Diencephalon (tissue), 1 donor: ENCODE data around the gene TMSB10. TPM values are rescaled to one million over a fixed set of nuclear protein-coding genes. Genes with fewer than 3 reads are reported as not detected.

Source experiments
- total RNA-seq: library from RNA; depleted of rRNA; stranded (reverse); fragments of >200 nt; gene quantifications from one replicate; pipeline ENCODE4 v1.2.3, GENCODE V29; 2014

The TMSB10 gene
- 3,724 TPM for total RNA-seq

GRCh38 chr2:84905181-84906107 lies at the start of gene TMSB10:
TMSB10 (plus strand) TSS chr2:84905656.

DNA sequence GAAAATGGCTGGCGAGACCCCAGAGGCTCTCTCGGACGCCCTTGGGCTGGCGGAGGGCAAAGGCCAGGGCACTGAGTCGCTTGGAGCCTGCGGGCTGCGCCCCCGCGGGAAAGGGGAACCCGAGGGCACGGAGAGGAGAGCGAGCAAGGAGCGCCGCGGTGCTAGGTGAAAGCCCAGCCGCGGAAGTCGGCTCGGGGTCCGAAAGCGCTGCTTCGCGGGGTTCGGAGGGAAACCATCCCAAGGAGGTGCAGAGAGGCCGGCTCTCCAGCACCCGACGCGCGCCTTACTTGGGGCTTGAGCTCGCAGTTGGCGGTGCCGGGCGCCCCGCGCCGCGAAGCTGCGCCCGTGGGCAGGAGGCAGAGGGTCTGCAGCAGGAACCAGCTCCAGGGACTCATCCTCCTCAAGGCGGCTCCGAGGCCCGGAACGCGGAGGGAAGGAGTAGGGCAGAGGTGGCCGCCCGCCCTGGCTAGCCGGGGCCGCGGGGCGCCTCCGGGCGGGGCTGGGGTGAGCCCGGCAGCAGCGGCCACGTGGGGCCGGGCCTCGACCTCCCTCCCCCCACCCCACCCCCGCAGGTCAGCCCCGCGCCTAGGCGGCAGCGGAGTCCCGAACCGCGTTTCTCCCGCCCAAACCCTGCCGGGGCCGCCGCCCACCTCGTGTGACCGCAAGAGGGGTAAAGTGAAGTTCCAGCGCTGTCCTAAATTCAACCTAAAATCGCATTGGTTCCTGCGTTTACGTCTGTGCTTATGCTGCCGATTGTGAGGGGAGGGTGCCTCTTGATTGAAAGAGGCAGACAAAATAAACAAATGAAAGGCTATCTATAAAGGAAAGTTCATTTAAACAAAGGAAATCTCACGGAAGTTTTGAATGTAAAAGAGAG lies 24.6 kb upstream of the TMSB10 start, which contains the start of gene TRABD2A:
Gene TRABD2A (minus strand): TSS at position 440 of the 877 bp plus-strand sequence. CDS start 45 bp downstream, at position 395.

Other genes starting within 250 kb of the TMSB10 start
- gene TRABD2A, start 24.6 kb upstream of the TMSB10 start, total RNA-seq, result 2.5 TPM
- gene KCMF1, start 65.5 kb downstream of the TMSB10 start, total RNA-seq, result 42.0 TPM
- gene TCF7L1, start 227.7 kb downstream of the TMSB10 start, total RNA-seq, result 2.3 TPM